Activated naive CD8-positive, alpha-beta T cell treated with anti-CD3 and anti-CD28 coated beads, Interleukin-2, amount 50 U/mL, for 16 hours (primary cell): ENCODE results near the gene SLC28A1.

Experiments
- DNase-seq: peaks from one replicate; pipeline ENCODE4 v3.0.0-alpha.2; 2020; ENCODE audit warnings: low read depth, low spot score

Gene SLC28A1

DNA sequence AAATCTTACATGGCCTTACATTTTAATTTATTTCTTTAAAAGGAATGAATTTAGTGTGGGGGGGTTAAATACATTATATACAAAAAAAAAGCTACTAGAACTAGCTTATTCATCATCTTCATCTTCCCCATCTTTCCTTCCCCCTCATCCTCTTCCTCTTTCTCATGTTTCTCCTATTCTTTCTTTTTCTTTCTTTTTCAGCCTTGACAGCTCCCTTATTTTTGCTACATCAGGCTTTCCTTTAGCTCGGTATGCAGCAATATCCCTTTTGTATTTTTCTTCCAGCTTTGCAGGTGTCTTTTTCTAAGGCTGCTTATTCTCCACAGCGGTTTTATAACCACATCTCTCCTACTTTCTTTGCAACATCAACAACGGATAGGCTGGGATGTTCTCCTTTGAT, 55.9 kb downstream of the SLC28A1 start:
- no peak for DNase-seq

DNA sequence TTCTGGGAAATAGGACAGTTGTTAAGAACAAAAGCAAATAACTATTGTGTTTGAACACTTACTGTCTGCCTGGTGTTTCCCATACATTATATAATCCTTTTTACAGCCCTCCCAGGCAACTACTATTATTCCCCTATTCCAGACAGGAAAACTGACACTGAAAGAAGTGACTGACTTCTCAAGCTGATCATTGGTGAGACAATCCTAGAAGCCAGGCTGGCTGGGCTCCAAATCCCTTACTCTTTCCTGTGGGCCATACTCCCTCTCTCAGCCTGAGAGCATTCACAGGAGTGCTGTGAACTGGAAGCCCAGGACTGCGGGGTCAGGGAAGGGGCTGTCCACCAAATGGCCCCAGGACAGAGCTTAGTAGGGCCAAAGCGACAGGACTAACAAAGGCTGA, 58.0 kb downstream of the SLC28A1 start:
- DNase-seq = no peak

DNA sequence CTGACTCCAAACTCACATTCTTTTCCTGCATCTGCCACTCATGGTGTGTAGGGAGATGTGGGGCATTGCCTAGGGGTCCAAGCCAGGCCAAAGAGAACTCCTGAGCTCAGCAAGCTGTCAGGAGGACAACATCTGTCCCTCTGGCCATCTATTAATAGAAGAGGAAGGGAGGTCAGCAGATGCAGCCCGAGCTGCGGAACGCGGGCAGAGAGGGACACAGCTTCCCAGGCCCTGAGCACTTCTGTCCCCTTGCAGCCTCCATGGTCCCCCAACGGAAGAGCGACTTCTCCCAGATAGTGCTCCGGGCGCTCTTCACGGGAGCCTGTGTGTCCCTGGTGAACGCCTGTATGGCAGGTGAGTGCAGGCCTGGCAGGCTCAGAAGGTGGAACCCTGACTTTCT, 59.8 kb downstream of the SLC28A1 start:
- DNase-seq = no peak

DNA sequence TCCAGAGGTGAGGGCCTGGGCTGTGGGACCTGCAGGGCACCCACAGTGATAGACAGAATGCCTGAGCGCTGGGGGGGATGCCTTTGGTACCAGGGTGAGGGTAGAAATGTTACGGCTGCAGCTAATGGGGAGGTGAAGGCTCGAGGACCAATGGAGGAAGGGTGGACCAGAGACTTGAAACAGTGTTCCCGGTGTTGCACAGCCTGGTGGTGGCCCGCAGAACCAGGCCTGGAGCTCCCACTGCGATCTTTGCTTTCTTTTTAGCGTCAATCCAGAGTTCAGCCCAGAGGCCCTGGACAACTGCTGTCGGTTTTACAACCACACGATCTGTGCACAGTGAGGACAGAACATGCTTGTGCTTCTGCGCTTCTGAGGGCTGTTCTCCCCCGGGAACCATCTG, 60.4 kb downstream of the SLC28A1 start:
- no peak for DNase-seq

DNA sequence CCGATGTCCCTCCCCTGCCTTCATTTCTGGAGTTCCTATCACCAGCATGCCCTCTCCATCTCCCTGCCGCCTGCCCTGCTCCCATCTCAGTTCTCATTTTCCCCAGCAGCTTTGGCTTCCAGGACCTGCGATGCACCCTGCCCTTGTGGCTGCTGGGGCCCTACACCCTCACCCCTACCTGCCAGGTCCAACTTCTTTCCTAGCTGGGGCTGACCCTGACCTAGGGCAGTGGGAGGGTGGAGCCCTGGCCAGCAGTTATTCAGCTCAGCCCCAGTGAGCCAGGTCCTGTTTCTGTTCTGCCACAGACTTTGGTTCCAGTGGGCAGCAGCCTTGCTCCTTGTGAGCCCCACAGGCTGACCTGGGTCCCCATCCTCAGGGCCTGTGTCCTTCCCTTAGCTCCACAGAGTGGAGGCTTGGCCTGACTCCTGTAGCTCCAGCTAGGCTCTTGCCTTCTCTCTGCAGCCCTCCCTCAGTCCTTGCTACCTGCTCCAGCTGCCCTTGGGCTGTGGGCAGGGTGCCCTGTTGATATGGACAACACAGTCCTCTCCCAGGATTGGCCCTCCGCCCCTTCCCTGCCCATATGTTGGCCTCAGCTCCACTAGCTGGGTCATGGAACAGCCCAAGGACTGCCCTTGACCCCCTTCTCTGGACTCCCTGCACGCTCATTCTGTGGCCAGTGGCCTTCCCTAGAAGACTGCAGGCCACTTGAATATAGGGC, 62.5 kb downstream of the SLC28A1 start:
- no peak for DNase-seq

DNA sequence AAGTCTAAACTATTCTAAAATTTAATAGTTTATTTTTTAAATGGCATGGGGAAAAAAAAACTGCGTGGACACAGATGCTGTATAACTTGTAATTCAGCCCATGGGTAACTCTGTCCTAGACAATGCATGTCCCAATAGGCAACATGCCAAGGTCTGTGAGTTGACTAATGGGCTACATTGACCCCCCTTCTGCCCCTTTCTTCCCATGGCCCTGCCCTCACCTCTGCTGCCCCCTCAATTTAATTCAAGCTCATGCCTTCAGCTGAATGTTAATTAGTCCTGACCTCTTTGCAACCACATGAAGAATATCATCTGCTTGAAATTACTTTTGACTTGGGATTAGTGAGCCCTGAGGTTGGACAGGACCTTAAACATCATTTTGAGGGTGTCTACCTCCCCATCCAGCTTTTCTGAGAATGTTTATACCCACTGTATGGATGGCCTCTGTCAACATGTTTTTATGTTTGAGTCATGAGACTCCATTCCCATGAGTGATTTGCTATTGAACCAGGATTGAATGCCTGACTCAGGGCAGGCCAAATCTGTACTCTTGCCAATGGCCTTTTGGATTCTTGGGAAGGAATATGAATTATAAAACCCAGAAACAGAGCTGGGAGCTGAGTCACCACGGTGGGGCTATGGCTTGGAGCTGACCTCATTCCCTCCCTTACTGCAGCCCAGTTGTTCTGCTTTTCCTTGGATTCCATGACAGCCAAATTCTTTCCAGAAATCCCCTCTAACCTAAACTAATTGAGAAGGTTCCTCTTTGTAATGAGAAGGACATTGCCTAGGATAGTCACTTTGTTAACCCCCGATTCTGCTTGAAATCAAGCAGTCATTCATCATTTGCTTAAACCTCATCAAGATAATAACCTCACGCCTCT, 63.7 kb downstream of the SLC28A1 start:
- DNase-seq = no peak

- DNase-seq = no peak
Observed at GRCh38 chr15:84949043-84949442, 64.6 kb downstream of the SLC28A1 start.

DNA sequence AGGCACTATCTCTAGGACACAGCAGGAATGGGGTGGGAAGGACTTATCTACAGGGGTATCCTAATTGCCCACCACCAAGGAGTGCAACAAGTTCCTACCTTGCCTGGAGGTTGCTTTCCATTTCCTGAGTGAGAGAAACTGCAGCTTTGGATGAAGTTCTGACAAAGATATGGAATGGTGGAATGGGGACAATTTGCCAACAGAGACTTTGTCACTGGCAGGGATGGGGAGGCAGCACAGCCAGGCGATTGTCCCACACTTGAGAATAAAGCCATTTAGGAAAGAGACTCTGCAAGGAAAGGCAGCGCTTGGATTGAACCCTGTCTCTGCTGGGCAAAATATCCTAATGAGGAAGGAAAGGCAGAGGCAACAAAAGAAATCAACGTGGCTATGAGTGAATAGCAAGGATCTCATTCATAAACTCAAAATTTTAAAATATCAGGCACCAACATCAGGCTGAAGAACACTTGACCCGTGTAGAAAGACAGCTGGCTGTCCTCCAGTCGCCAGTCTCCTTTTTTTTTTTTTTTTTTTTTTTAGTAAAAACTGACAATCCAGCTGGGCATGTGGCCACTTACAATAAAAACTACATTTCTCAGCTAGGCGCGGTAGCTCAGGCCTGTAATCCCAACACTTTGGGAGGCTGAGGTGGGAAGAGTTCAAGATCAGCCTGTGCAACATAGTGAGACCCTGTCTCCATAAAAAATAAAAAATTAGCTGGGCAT, 65.5 kb downstream of the SLC28A1 start:
- DNase-seq = no peak

- DNase-seq = no peak
Observed at GRCh38 chr15:84950570-84951111, 66.2 kb downstream of the SLC28A1 start.

DNA sequence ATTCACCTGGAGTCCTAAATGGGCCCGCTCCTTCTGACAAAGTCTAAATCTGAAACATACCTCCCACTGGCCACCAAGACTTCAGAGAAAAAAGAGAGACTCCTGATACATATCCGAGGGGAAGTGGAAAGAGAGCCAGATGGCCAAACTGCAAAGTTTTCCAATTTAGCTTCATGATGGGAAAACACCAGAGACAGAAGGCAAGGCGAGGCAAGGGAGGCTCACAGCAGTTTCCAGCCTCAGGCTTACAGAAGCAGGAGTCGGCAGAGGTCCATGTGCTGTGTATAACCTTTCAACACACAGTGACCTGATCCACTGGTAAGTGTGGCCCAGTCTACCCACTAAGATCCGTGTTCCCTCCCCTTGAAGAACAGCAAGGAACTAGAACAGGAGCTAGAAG, 67.3 kb downstream of the SLC28A1 start:
- DNase-seq = no peak

- DNase-seq = no peak
Observed at GRCh38 chr15:84953136-84953535, 68.7 kb downstream of the SLC28A1 start.

DNA sequence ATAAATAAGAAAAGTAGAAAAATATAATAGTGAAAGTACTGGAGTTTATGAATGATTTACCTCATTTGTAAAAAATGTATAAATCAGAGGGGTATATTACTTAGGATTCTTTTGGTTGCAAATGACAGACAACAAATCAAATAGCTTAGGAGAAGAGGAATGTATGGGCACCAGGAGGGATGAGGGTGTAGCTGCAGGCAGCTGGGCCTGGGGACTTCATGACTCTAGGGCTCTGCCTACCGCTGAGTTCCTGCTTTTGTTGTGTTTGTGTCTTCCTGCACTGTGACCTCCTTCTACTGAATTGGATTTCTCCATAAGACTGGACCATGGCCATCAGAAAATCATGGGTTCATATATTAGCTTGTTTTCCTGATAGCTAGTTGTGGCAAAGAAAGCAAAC, 69.3 kb downstream of the SLC28A1 start:
- DNase-seq = no peak

DNA sequence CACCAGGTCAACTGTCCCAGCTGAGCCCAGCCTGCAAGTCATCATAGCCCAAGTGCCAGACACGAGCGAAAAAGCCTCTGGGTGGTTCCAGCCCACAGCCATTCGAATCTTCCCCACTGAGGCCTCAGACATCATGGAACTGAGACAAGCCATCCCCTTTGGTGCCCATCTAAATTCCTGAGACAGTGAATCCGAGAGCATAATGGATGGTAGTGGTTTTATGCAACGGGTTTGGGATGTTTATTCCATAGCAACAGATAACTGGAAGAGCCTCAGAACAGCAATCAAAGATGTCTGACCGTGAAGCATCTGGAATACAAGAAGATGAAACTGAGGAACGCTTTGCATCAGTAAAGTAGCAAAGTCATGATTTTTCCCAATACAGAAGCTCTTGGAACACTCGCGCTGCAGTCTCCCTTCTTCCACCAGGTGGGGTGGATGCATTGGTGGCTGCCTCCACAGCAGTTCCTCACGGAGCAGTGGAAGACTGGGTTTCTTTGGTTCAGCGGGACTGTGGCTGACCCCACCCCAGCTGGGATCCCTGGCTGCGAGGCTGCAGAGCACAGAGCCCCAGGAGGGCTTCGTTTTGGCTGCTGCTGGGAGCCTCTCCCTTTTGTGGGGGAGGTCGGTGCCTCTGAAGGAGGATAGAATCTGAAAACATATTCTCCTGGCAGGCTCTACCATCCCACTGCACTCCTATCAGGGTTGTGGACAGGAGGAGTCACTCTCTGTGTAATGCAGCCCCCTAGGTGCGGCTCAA, 70.8 kb downstream of the SLC28A1 start:
- DNase-seq = no peak

GRCh38 chr15:84956199-84956598, 71.7 kb downstream of the SLC28A1 start:
- no peak for DNase-seq

DNA sequence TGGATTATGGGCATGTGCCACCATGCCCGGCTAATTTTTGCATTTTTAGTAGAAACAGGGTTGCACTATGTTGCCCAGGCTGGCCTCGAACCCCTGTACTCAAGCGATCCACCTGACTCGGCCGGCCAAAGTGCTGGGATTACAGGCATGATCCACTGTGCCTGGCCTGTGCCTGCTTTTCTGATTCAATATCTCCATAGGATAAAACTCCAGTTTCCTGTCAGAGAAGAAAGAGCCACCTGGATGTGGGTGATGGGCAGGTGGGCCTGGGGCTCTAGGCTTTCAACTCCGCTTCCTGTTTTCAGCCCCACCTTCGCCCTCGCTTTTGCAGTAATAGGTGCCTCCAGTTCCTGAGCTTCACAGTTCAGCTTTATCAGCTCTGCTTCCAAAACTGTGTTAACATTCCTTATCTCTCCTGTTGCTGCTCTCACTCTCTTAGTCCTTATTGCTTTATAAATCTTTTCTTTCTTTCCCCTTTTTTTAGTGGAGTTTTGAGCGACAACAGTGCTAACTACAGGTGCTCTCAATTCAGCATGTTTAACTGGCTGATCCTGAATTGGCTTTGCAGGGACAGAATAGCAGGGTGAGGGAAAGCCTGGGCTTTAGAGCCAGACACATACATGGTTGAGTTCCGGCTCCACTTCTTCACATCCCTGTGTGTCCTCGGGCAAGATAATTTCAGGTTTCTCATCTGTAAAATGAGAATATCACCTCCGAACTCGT, 76.1 kb downstream of the SLC28A1 start:
- DNase-seq = no peak

- DNase-seq = no peak
Observed at GRCh38 chr15:84961114-84961452, 76.6 kb downstream of the SLC28A1 start.

- no peak for DNase-seq
Observed at GRCh38 chr15:84961707-84962106, 77.2 kb downstream of the SLC28A1 start.

DNA sequence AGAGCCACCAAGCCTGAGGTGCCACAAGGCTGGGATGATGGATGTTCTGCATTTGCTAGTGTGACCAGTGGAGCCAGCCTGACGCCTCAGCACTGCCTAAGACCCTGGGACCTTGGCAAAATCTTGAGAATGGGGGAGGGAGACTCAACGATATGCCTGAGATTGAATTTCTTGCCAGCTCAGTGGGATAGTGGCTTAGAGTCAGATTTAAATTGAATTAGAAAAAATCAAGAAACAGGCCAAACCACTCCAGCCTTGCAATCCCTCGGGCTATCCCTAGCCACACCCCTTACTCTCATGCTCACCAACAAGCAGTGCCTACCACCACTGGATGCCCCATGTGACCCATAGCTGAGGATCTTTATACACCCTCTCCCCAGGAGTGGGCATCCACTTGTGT, 78.5 kb downstream of the SLC28A1 start:
- DNase-seq = no peak

- DNase-seq = no peak
Observed at GRCh38 chr15:84967380-84967779, 82.9 kb downstream of the SLC28A1 start.

GRCh38 chr15:84968301-84968700, 83.8 kb downstream of the SLC28A1 start:
- no peak for DNase-seq

DNA sequence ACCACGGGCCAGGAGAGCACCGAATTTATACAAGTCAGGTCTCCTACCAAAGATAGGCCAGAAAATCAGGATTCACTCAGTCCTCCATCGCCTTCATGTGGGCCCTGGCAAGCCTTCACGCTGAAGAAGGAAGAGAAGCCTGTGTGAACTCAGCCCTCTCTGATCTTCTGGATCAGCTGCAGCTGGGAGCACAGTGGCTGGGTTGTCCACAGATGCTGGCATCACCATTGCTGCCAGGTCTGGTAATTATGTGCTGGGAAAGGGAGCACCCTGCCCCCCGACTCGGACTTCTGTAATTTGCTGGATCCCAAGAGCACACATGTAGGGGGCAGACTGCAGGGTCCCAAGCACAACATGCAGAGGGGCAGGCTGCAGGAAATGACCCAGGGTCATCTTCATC, 84.8 kb downstream of the SLC28A1 start:
- no peak for DNase-seq
